Right ventricle myocardium inferior (tissue), 1 donor: ENCODE data around the gene SLC25A19. TPM values are rescaled to one million over a fixed set of nuclear protein-coding genes. Genes with fewer than 3 reads are reported as not detected.
"Not testable (repeated sequence)": the region's sequence is repeated elsewhere in the genome, so short reads cannot be mapped to it uniquely, and the experiment has no call there.

Experiments used
- ATAC-seq: fragments of 200-7000 bp; cut with Tn5 transposase; one replicate; pipeline ENCODE4 v1.9.1; 2020; ENCODE audit warnings: mild to moderate bottlenecking, moderate library complexity
- DNase-seq: peaks from one replicate; pipeline ENCODE4 v3.0.0; 2021; ENCODE audit errors: missing footprints
- intact Hi-C: fragments of 100-400 bp; cut with DNase I; formaldehyde crosslinking; loops from one replicate; pipeline ENCODE4 v1.11.0; 2022
- total RNA-seq: library from RNA; stranded (reverse); fragmentation: NEBNext Ultra II Directional; extraction: Animal tissue kit (Norgen Biotek cat#: 25700); gene quantifications from one replicate; pipeline ENCODE4 v1.2.1, GENCODE V29; 2021
- donor health status: DM: no; HTN: yes; CAD: no; lungs with severe emphysema.

The SLC25A19 gene
- total RNA-seq, 1 donor from 2014 or later, result 19.5 TPM

- ATAC-seq (peak; percentile 32), DNase-seq (peak; percentile 78)
Observed at GRCh38 chr17:75308732-75309629, 19.7 kb upstream of the SLC25A19 start.

GRCh38 chr17:75307957-75308731 lies 18.9 kb upstream of the SLC25A19 start:
- intact Hi-C loops, result no loop called here
- ATAC-seq (no peak), DNase-seq (no peak)

More at GRCh38 chr17:75308732-75309629, 19.7 kb upstream of the SLC25A19 start:
- intact Hi-C loops, result no loop called here

- no peak for DNase-seq
- no peak for ATAC-seq
- intact Hi-C loops, result no loop called here
Observed at GRCh38 chr17:75301502-75302206, 12.4 kb upstream of the SLC25A19 start.

- ATAC-seq (no peak), DNase-seq (no peak)
- intact Hi-C loops, result no loop called here
Observed at GRCh38 chr17:75301049-75301448, 11.8 kb upstream of the SLC25A19 start.

- DNase-seq, result no peak
- intact Hi-C loops, result no loop called here
- no peak for ATAC-seq
Observed at GRCh38 chr17:75300280-75300679, 11.0 kb upstream of the SLC25A19 start.

GRCh38 chr17:75295201-75296158 lies 6.2 kb upstream of the SLC25A19 start:
- no peak for DNase-seq
- intact Hi-C loops, result no loop called here
- peak; percentile 53 for ATAC-seq

- ATAC-seq, intact Hi-C loops: not testable (repeated sequence)
- peak; percentile 77 for DNase-seq
Observed at GRCh38 chr17:75292810-75293448, 3.7 kb upstream of the SLC25A19 start.

- peak; percentile 88 for DNase-seq
- intact Hi-C loops, result loop anchor here (2.0 kb wide), 1 partner anchor 19 kb away; the partner anchor contains the start of gene MIF4GD
- ATAC-seq, result no peak
Observed at GRCh38 chr17:75289832-75290337, 652 bp upstream of the SLC25A19 start.

GRCh38 chr17:75288770-75289114 lies 491 bp downstream of the SLC25A19 start:
- intact Hi-C loops, result loop anchor here (2.0 kb wide), 1 partner anchor 18 kb away; the partner anchor contains the start of gene MIF4GD
- DNase-seq, result no peak
- peak; percentile 14 for ATAC-seq

GRCh38 chr17:75288359-75288758 lies 874 bp downstream of the SLC25A19 start:
- intact Hi-C loops, result loop anchor here (2.0 kb wide), 1 partner anchor 18 kb away; the partner anchor contains the start of gene MIF4GD
- DNase-seq (no peak), ATAC-seq (no peak)

GRCh38 chr17:75287221-75287620 lies 2.0 kb downstream of the SLC25A19 start:
- DNase-seq (no peak), ATAC-seq (no peak)
- intact Hi-C loops, result no loop called here

- no peak for ATAC-seq
- DNase-seq, result no peak
- intact Hi-C loops, result no loop called here
Observed at GRCh38 chr17:75285123-75285522, 4.1 kb downstream of the SLC25A19 start.

GRCh38 chr17:75280189-75280588 lies 9.0 kb downstream of the SLC25A19 start:
- intact Hi-C loops, DNase-seq, ATAC-seq: not testable (repeated sequence)

GRCh38 chr17:75277664-75278071 lies 11.6 kb downstream of the SLC25A19 start:
- ATAC-seq (no peak), DNase-seq (no peak)
- intact Hi-C loops, result no loop called here

- intact Hi-C loops, result no loop called here
- no peak for ATAC-seq
- no peak for DNase-seq
Observed at GRCh38 chr17:75273977-75274708, 15.1 kb downstream of the SLC25A19 start.

- no peak for DNase-seq
- ATAC-seq, result no peak
- intact Hi-C loops, result no loop called here
Observed at GRCh38 chr17:75272848-75273184, 16.4 kb downstream of the SLC25A19 start.
